Ovary (tissue), 9 donors: ENCODE results near the gene ROS1. TPM values are rescaled to one million over a fixed set of nuclear protein-coding genes. Genes with fewer than 3 reads are reported as not detected.

Experiments used
- DNase-seq, 5 donors: peaks; one replicate each; pipeline ENCODE4 v3.0.0-alpha.2; 2019 to 2020
- H3K27ac ChIP-seq, 2 donors: fragments of 200-600 bp; one replicate each; pipeline versions ENCODE4 v1.5.1 to v1.8.0; 2019 to 2022
- H3K27me3 ChIP-seq: fragments of 200-600 bp; one replicate; pipeline ENCODE4 v1.8.0; 2022
- H3K36me3 ChIP-seq: fragments of 200-600 bp; sonication (generic); one replicate; pipeline ENCODE4 v1.5.1; 2019
- H3K4me1 ChIP-seq: one replicate; pipeline ENCODE4 v1.8.1; 2013; ENCODE audit warnings: mild to moderate bottlenecking, moderate library complexity; ENCODE audit not compliant: insufficient read depth
- H3K4me3 ChIP-seq: fragments of 200-600 bp; sonication (generic); one replicate; pipeline ENCODE4 v1.5.1; 2017
- H3K9me3 ChIP-seq, 2 donors: fragments of 200-600 bp in 1 of 2; sonication (generic) in 1 of 2; one replicate each; pipeline versions ENCODE4 v1.5.1 to v1.8.1; 2013 to 2019; ENCODE audit warnings: mild to moderate bottlenecking in 1 of 2, moderate library complexity in 1 of 2
- EP300 ChIP-seq: sonication (generic); formaldehyde crosslinking; IDR thresholded peaks from one replicate; pipeline ENCODE4 v1.6.1; 2017; ENCODE audit warnings: antibody characterized with exemption
- POLR2A ChIP-seq: fragments of 450-650 bp; IDR thresholded peaks from one replicate; pipeline ENCODE4 v1.6.1; 2017; ENCODE audit warnings: antibody characterized with exemption, mild to moderate bottlenecking, moderate library complexity
- WGBS, 3 donors: extraction: QIAGEN DNeasy Blood & Tissue Kit in 1 of 3; methylation state at CpG; one replicate each; pipeline versions ENCODE4 v1.1.5 to v1.1.7; 2013 to 2017; 5-methylcytosine and 5-hydroxymethylcytosine counted together
- intact Hi-C, 4 donors: fragments of 100-400 bp; cut with DNase I; formaldehyde crosslinking; loops; one replicate each; pipeline versions ENCODE4 v1.11.0 to v1.15.1; 2022 to 2023
- polyA plus RNA-seq, 2 donors: library from polyadenylated mRNA; stranded (reverse); fragments of 200-250 nt in 1 of 2; fragments of 350-450 nt in 1 of 2; fragmentation: Illumina TruSeq in 1 of 2; extraction: RNeasy Lipid Tissue Mini Kit (QIAGEN cat#74804) in 1 of 2; gene quantifications; one replicate each; pipeline ENCODE4 v1.2.3, GENCODE V29; 2013 to 2014
- total RNA-seq, 7 donors: library from RNA; depleted of rRNA in 2 of 7; stranded (reverse); fragments of >200 nt in 2 of 7; fragmentation: NEBNext Ultra II Directional in 3 of 7; extraction: Animal tissue kit (Norgen Biotek cat#: 25700) in 3 of 7; gene quantifications; one replicate each; pipeline versions ENCODE4 v1.1.0 to v1.2.4, GENCODE V29; 2016 to 2023
- TF ChIP-seq, protein P1 (sequence below), 3 donors: fragments of 450-650 bp in 2 of 3; fragments of 200-600 bp in 1 of 3; IDR thresholded peaks; one replicate each; pipeline versions ENCODE4 v1.5.1 to v1.8.0; 2016 to 2022; ENCODE audit warnings: antibody characterized with exemption in 3 of 3, mild to moderate bottlenecking in 1 of 3
- donor health status: DM: no; HTN: no; CAD: no; lungs with moderate emphysema.
- donor health status: DM: no; HTN: no; CAD: no.
- donor health status: Bipolar disorder and iron deficiency.
- donor health status: DM: yes; HTN: yes; CAD: no.
- donor health status: DM: no; HTN: no; CAD: no.
- donor health status: DM: yes; HTN: yes; CAD: no.

ROS1 gene
- total and polyA plus RNA-seq, 9 donors: under 0.01 to 0.62 (median 0.14) TPM; not detected in 5

DNA sequence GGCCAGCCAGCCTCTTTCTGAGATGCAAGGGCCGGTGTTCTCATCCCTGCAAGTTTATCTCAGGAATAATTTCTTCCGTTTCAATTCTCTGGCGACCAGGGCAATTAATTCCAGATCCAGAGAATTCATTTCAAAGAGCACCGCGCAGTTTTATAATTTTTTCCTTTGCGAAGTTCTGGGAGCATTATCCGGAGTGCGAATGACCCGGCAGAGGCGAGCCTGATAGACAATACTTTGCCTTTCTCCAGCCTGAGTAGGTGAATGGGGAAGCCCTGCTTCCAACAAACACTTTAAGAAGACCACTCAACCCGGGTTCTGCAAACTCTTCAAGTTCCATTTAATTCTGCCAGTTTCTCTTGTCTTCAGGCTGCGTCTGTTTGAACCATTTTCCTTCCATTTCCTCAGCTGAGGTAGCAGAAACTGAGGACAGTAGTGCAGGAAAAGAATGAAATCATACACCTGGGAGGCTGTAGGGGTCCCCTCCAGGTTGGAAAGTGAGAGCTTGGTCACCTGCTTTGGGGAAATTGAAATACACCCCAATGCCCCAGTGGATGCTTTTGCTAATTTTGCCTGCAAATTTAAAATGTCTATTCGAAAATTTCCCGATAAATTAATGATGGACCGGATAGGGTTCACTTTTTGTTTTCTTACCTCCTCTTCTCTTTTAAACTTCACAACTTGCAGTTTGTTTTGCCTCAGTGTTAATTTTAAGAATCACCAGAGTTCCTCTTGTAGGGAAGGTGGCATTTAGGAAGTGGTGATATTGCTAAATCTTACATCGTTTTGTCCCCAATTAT, 159.3 kb downstream of the ROS1 start:
- intact Hi-C loops: no loop called here
- H3K9me3 ChIP-seq: peaks cover 0 to 4% of the 10 kb centered on the region in 2 donors
- no peak overlapping the region for H3K27ac ChIP-seq
- no peak for DNase-seq
- no peak overlapping the region for H3K4me3 ChIP-seq
- TF ChIP-seq, protein P1, sequence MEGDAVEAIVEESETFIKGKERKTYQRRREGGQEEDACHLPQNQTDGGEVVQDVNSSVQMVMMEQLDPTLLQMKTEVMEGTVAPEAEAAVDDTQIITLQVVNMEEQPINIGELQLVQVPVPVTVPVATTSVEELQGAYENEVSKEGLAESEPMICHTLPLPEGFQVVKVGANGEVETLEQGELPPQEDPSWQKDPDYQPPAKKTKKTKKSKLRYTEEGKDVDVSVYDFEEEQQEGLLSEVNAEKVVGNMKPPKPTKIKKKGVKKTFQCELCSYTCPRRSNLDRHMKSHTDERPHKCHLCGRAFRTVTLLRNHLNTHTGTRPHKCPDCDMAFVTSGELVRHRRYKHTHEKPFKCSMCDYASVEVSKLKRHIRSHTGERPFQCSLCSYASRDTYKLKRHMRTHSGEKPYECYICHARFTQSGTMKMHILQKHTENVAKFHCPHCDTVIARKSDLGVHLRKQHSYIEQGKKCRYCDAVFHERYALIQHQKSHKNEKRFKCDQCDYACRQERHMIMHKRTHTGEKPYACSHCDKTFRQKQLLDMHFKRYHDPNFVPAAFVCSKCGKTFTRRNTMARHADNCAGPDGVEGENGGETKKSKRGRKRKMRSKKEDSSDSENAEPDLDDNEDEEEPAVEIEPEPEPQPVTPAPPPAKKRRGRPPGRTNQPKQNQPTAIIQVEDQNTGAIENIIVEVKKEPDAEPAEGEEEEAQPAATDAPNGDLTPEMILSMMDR (IDR thresholded peaks at IDR 0.05): no peak
- H3K4me1 ChIP-seq: peaks cover 12% of the 10 kb centered on the region
- H3K36me3 ChIP-seq: no peaks in the 10 kb centered on the region
- whole genome bisulfite sequencing, 3 donors: 13 to 14% (median 13%) methylated on average over 16 of the region's 16 CpGs
- no peaks in the 10 kb centered on the region for H3K27me3 ChIP-seq

DNA sequence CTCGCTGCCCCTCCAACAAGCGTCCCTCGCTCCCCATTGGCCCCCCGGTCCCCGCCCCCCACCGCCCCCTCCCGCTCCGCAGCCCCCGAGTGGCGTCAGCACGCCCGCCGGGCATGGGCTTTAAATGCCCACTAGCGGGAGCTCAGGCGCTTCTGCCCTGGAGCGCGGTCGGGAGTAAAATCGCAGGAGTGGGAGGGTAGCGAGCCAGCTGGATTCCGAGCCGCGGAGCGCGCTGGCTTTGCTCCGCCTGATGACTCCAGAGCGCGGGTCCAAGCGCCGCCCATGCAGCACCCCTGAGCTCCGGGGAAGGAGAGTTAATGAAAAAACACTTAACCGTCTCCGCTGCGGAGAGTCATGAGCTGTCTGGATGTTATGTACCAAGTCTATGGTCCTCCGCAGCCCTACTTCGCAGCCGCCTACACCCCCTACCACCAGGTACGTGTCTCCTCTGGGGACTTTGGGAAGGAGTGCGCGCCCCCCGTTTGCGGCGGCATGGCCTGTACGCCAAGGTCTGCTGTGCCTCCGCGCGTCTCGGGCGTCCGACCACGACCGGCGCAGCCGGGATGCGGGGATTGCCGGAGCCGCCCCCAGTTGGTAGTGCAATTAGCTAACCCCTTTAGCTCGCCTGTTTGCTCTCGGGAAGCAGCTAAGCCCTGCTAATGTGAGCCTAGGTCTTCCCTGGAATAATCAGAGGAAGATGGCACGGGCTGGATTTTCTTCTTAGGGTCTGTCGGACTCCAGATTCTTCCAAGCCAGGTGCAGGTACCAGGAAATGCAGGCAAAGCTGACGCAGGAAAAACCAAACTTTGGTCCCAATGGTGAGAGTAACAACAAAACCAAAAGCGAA, 160.1 kb downstream of the ROS1 start, which contains the start of gene VGLL2:
Gene VGLL2, plus strand, starts transcription at position 149 of the 847 bp plus-strand sequence. Its CDS starts 206 bp downstream, at position 355.
- Histone ChIP-seq H3K27me3 (no peaks in the 10 kb centered on the region), H3K27ac (no peak within 1 kb of the TSS), H3K9me3 (peaks cover 0 to 4% of the 10 kb centered on the region in 2 donors), H3K4me1 (peaks cover 12% of the 10 kb centered on the region), H3K36me3 (no peaks in the 10 kb centered on the region), H3K4me3 (peak within 1 kb of the TSS; percentile 3)
- 1% methylated on average over 55 to 63 of the region's 63 CpGs for WGBS, 3 donors
- intact Hi-C loops: no loop called here
- peak in 1 of 5 donors; percentile 29 for DNase-seq
- no peak for TF ChIP-seq EP300
- TF ChIP-seq, protein P1 (IDR thresholded peaks at IDR 0.05): no peak
- no peak for TF ChIP-seq POLR2A

DNA sequence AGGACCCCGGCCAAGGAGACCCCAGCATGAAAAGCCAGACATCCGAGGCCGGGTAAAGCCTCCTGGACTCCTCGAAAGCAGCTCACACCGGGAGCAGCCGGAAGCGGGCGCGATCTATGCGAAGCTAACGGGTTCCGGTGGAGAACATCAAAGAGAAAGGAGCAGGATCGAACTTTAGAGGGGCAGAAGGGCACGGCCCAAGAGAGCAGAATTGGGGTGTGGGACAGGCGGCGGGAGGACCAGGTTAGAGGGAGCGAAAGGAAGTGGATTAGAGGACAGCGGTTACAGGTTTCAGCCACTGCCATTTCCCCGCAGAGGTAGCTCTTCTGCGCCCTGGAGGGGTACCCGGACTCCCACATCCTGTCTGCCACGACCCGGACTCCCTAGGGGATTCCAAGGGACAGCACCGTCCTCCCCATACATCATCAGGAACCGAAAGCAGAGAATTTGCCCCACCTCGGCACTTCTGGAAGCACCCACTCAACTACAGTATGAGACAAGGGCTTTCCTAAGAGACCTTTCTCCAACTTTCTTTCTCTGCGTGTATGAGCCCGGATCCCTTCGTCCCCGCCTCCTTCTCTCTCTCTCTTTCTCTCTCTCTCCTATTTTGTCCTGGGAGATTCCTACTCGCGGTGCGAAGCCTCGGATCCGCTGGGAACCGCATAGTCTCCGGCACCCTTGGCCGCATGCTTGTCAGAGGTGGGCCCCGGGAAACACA, 160.9 kb downstream of the ROS1 start:
- no peak for TF ChIP-seq POLR2A
- no peak for TF ChIP-seq EP300
- TF ChIP-seq, protein P1 (IDR thresholded peaks at IDR 0.05): no peak
- Histone ChIP-seq H3K27me3 (no peaks in the 10 kb centered on the region), H3K9me3 (peaks cover 0 to 4% of the 10 kb centered on the region in 2 donors), H3K27ac (no peak overlapping the region), H3K4me1 (peaks cover 8% of the 10 kb centered on the region), H3K4me3 (peak overlapping the region; percentile 3), H3K36me3 (no peaks in the 10 kb centered on the region)
- DNase-seq: no peak
- WGBS, 3 donors: 1 to 2% (median 2%) methylated on average over 39 of the region's 39 CpGs
- intact Hi-C loops: no loop called here

DNA sequence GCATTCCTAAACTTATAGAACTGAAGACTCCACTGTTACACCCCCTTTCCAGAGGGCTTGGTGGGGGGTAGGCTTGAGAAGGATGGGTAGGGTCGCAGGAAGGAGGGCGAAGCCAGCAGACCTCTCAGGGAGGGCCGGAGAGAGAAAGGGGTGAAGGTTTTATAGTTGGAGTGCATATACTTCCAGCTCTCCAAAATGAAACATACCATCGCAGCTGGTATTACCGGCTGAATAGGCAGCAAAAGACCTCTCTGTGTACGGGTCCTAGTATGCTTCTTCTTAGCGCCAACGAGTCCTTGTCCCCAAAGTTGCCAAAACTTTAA, 161.4 kb downstream of the ROS1 start:
- H3K27me3 ChIP-seq: no peaks in the 10 kb centered on the region
- H3K27ac ChIP-seq: no peak overlapping the region
- TF ChIP-seq POLR2A (no peak), EP300 (no peak)
- TF ChIP-seq, protein P1 (IDR thresholded peaks at IDR 0.05): no peak
- WGBS, 3 donors: 2 to 4% (median 3%) methylated on average over 8 of the region's 8 CpGs
- peaks cover 0 to 4% of the 10 kb centered on the region in 2 donors for H3K9me3 ChIP-seq
- peaks cover 8% of the 10 kb centered on the region for H3K4me1 ChIP-seq
- no peaks in the 10 kb centered on the region for H3K36me3 ChIP-seq
- DNase-seq: no peak
- intact Hi-C loops: no loop called here
- H3K4me3 ChIP-seq: peak overlapping the region; percentile 3
